ENCODE data around the gene CTNND2.
"Not testable (repeated sequence)": the region's sequence is repeated elsewhere in the genome, so short reads cannot be mapped to it uniquely, and the experiment has no call there.

CTNND2 gene

GRCh38 chr5:11672385-11673085 lies 231.7 kb downstream of the CTNND2 start:
- no peak for DNase-seq (ENCODE audit: low read depth, low spot score)

- no peak for DNase-seq (ENCODE audit: low read depth, low spot score)
Measured at GRCh38 chr5:11658376-11658775, 245.9 kb downstream of the CTNND2 start.

GRCh38 chr5:11656916-11657315 lies 247.3 kb downstream of the CTNND2 start:
- no peak for DNase-seq (ENCODE audit: low read depth, low spot score)

GRCh38 chr5:11655681-11656080 lies 248.6 kb downstream of the CTNND2 start:
- DNase-seq (ENCODE audit: low read depth, low spot score): no peak

GRCh38 chr5:11650936-11651335 lies 253.3 kb downstream of the CTNND2 start:
- no peak for DNase-seq (ENCODE audit: low read depth, low spot score)

- DNase-seq (ENCODE audit: low read depth, low spot score): no peak
Measured at GRCh38 chr5:11646141-11646540, 258.1 kb downstream of the CTNND2 start.

GRCh38 chr5:11642438-11642837 lies 261.8 kb downstream of the CTNND2 start:
- no peak for DNase-seq (ENCODE audit: low read depth, low spot score)

- no peak for DNase-seq (ENCODE audit: low read depth, low spot score)
Measured at GRCh38 chr5:11640158-11640873, 263.9 kb downstream of the CTNND2 start.

GRCh38 chr5:11622785-11623184 lies 281.5 kb downstream of the CTNND2 start:
- DNase-seq (ENCODE audit: low read depth, low spot score): no peak

- no peak for DNase-seq (ENCODE audit: low read depth, low spot score)
Measured at GRCh38 chr5:11620172-11620571, 284.1 kb downstream of the CTNND2 start.

GRCh38 chr5:11619339-11620024 lies 284.8 kb downstream of the CTNND2 start:
- DNase-seq (ENCODE audit: low read depth, low spot score): no peak

- DNase-seq (ENCODE audit: low read depth, low spot score): no peak
Measured at GRCh38 chr5:11617080-11617479, 287.2 kb downstream of the CTNND2 start.

- not testable (repeated sequence) for DNase-seq (ENCODE audit: low read depth, low spot score)
Measured at GRCh38 chr5:11616624-11617023, 287.6 kb downstream of the CTNND2 start.

- DNase-seq (ENCODE audit: low read depth, low spot score): no peak
Measured at GRCh38 chr5:11611011-11611410, 293.2 kb downstream of the CTNND2 start.

- DNase-seq (ENCODE audit: low read depth, low spot score): no peak
Measured at GRCh38 chr5:11609570-11610303, 294.5 kb downstream of the CTNND2 start.

- no peak for DNase-seq (ENCODE audit: low read depth, low spot score)
Measured at GRCh38 chr5:11608530-11608929, 295.7 kb downstream of the CTNND2 start.

GRCh38 chr5:11607944-11608483 lies 296.2 kb downstream of the CTNND2 start:
- no peak for DNase-seq (ENCODE audit: low read depth, low spot score)

- DNase-seq (ENCODE audit: low read depth, low spot score): no peak
Measured at GRCh38 chr5:11602298-11602697, 301.9 kb downstream of the CTNND2 start.

GRCh38 chr5:11599499-11599898 lies 304.7 kb downstream of the CTNND2 start:
- DNase-seq (ENCODE audit: low read depth, low spot score): no peak

- no peak for DNase-seq (ENCODE audit: low read depth, low spot score)
Measured at GRCh38 chr5:11596657-11597071, 307.6 kb downstream of the CTNND2 start.

- DNase-seq (ENCODE audit: low read depth, low spot score): no peak
Measured at GRCh38 chr5:11596185-11596584, 308.1 kb downstream of the CTNND2 start.

GRCh38 chr5:11595045-11595444 lies 309.2 kb downstream of the CTNND2 start:
- DNase-seq (ENCODE audit: low read depth, low spot score): no peak
